Ovary (tissue), 3 donors: ENCODE measurements around the gene TBC1D24.

Experiments
- POLR2A ChIP-seq: fragments of 450-650 bp; IDR thresholded peaks from one replicate; pipeline ENCODE4 v1.6.1; 2017; ENCODE audit warnings: antibody characterized with exemption, mild to moderate bottlenecking, moderate library complexity
- TF ChIP-seq, protein P1 (sequence below), 3 donors: fragments of 450-650 bp in 2 of 3; fragments of 200-600 bp in 1 of 3; IDR thresholded peaks; one replicate each; pipeline versions ENCODE4 v1.5.1 to v1.8.0; 2016 to 2022; ENCODE audit warnings: antibody characterized with exemption in 3 of 3, mild to moderate bottlenecking in 1 of 3
- donor health status: DM: no; HTN: no; CAD: no.

DNA sequence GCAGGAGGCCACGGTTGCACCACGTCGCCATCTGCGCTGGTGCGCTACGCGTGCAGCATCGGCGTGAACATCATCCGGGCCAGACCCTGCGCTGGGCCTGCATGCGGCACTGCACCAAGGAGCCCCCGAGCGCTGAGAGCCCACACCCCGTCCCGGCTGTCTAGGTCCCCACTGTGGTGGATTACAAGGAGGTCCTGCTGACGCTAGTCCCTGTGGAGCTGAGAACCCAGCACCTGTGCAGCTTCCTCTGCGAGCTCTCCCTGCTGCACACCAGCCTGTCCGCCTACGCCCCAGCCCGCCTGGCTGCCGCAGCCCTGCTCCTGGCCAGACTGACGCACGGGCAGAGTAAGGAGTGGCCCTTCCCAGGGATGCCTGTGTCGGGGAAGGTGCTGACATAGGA is 25.8 kb upstream of the TBC1D24 start:
- TF ChIP-seq, protein P1, sequence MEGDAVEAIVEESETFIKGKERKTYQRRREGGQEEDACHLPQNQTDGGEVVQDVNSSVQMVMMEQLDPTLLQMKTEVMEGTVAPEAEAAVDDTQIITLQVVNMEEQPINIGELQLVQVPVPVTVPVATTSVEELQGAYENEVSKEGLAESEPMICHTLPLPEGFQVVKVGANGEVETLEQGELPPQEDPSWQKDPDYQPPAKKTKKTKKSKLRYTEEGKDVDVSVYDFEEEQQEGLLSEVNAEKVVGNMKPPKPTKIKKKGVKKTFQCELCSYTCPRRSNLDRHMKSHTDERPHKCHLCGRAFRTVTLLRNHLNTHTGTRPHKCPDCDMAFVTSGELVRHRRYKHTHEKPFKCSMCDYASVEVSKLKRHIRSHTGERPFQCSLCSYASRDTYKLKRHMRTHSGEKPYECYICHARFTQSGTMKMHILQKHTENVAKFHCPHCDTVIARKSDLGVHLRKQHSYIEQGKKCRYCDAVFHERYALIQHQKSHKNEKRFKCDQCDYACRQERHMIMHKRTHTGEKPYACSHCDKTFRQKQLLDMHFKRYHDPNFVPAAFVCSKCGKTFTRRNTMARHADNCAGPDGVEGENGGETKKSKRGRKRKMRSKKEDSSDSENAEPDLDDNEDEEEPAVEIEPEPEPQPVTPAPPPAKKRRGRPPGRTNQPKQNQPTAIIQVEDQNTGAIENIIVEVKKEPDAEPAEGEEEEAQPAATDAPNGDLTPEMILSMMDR (IDR thresholded peaks at IDR 0.05): no peak
- TF ChIP-seq POLR2A: no peak
